Endothelial cell of umbilical vein (primary cell): ENCODE data around the gene ZBTB12. TPM values are rescaled to one million over a fixed set of nuclear protein-coding genes. Genes with fewer than 3 reads are reported as not detected.

Experiments
- BruUV-seq: library from RNA; stranded (reverse); fragments of 400-500 nt; replicated peaks from 2 replicates; lab custom pipeline; 2021; lab: Mats Ljungman, UMichigan
- CTCF ChIA-PET: fragments of 300-600, 350-600 bp; sonication (Branson Sonifier 250); formaldehyde crosslinking; loops from one replicate; lab custom pipeline; 2021; ENCODE audit warnings: antibody characterized with exemption, inconsistent platforms; lab: Charles Lee
- POLR2A ChIA-PET: fragments of 300-600, 350-600 bp; sonication (Branson Sonifier 250); formaldehyde crosslinking; loops from one replicate; lab custom pipeline; 2021; ENCODE audit warnings: antibody characterized with exemption, inconsistent platforms; lab: Charles Lee
- DNase-seq: peaks from one replicate; pipeline ENCODE4 v3.0.0-alpha.2; 2011; ENCODE audit warnings: low read depth, low spot score
- FAIRE-seq: peaks from 2 replicates; lab custom pipeline; 2011; peaks lifted over from hg19 to GRCh38; lab: Jason Lieb, UNC
- H2AFZ ChIP-seq: 2 replicates; pipeline ENCODE4 v1.6.0; 2012; ENCODE audit warnings: low read depth, low read length, control low read depth, inconsistent platforms
- H3K27ac ChIP-seq: 2 replicates; pipeline ENCODE4 v1.5.1; 2011; ENCODE audit warnings: low read depth, mild to moderate bottlenecking, control low read depth, low read length, moderate library complexity; ENCODE audit not compliant: insufficient read depth
- H3K27me3 ChIP-seq, 2 experiments: 2 replicates each; pipeline versions ENCODE4 v1.6.0 to v1.6.1; 2011; ENCODE audit warnings: low read length in 2 of 2, mixed read lengths in 1 of 2; ENCODE audit not compliant: control insufficient read depth in 2 of 2, insufficient read depth in 2 of 2
- H3K36me3 ChIP-seq, 2 experiments: 2 replicates in 1 of 2; 3 replicates in 1 of 2; pipeline ENCODE4 v1.5.1; 2011; ENCODE audit warnings: low read length in 2 of 2, mild to moderate bottlenecking in 1 of 2, moderate library complexity in 1 of 2; ENCODE audit not compliant: control insufficient read depth in 2 of 2, insufficient read depth in 2 of 2; ENCODE audit errors: extremely low read depth in 1 of 2
- H3K4me1 ChIP-seq: 3 replicates; pipeline ENCODE4 v1.5.1; 2011; ENCODE audit warnings: mild to moderate bottlenecking, low read length; ENCODE audit not compliant: control insufficient read depth, insufficient read depth; ENCODE audit errors: extremely low read depth
- H3K4me2 ChIP-seq: 2 replicates; pipeline ENCODE4 v1.6.1; 2011; ENCODE audit warnings: low read length, control low read depth, mixed read lengths; ENCODE audit not compliant: insufficient read depth
- H3K4me3 ChIP-seq, 3 experiments: fragments of 200-600 bp in 1 of 3; sonication (generic), shearing (Covaris generic) in 1 of 3; replicated peaks in 1 of 3; 2 replicates each; pipeline ENCODE4 v1.5.1; 2011 to 2016; ENCODE audit warnings: control low read depth in 3 of 3, low read length in 3 of 3, mild to moderate bottlenecking in 2 of 3, inconsistent platforms in 1 of 3, low read depth in 1 of 3, moderate library complexity in 1 of 3; ENCODE audit not compliant: insufficient read depth in 1 of 3
- H3K79me2 ChIP-seq: 2 replicates; pipeline ENCODE4 v1.6.0; 2012; ENCODE audit warnings: low read length, inconsistent platforms; ENCODE audit not compliant: control insufficient read depth, insufficient read depth
- H3K9ac ChIP-seq: replicated peaks from 2 replicates; pipeline ENCODE3; 2011; ENCODE audit warnings: low read length, control low read depth; ENCODE audit not compliant: insufficient read depth; ENCODE audit errors: extremely low read depth
- H3K9me1 ChIP-seq: replicated peaks from 3 replicates; pipeline ENCODE4 v1.6.0; 2011; ENCODE audit warnings: mild to moderate bottlenecking, low read length; ENCODE audit not compliant: control insufficient read depth, insufficient read depth; ENCODE audit errors: extremely low read depth
- H3K9me3 ChIP-seq: replicated peaks from 2 replicates; pipeline ENCODE4 v1.5.1; 2012; ENCODE audit warnings: low read length, inconsistent platforms; ENCODE audit not compliant: control insufficient read depth, insufficient read depth
- H4K20me1 ChIP-seq: replicated peaks from 2 replicates; pipeline ENCODE3; 2011; ENCODE audit warnings: mild to moderate bottlenecking, low read length; ENCODE audit not compliant: control insufficient read depth, insufficient read depth; ENCODE audit errors: extremely low read depth
- CTCF ChIP-seq, 2 donors: IDR thresholded peaks; 1 replicate in 1 of 2; 2 replicates in 1 of 2; pipeline ENCODE4 v1.5.1; 2011; ENCODE audit warnings: low read length in 2 of 2, mild to moderate bottlenecking in 2 of 2, moderate library complexity in 2 of 2, control low read depth in 1 of 2, inconsistent platforms in 1 of 2, low read depth in 1 of 2; ENCODE audit not compliant: insufficient read depth in 1 of 2; ENCODE audit errors: extremely low read depth in 1 of 2
- POLR2AphosphoS5 ChIP-seq: IDR thresholded peaks from 2 replicates; pipeline ENCODE4 v1.6.1; 2012; ENCODE audit warnings: low read depth, mild to moderate bottlenecking, control low read depth, low read length, moderate library complexity; ENCODE audit not compliant: insufficient read depth
- dilution Hi-C: fragments of 300-500 bp; cut with MboI; formaldehyde crosslinking; loops from one replicate; pipeline ENCODE4 v1.15.0; 2019; ENCODE audit warnings: low sequenced_read_pairs; ENCODE audit not compliant: extremely low pct_ligation_motif_present
- intact Hi-C: fragments of 100-400 bp; cut with micrococcal nuclease; formaldehyde crosslinking; loops from one replicate; pipeline ENCODE4 v1.10.0; 2022
- polyA plus RNA-seq, 4 experiments: library from polyadenylated mRNA; depleted of rRNA in 3 of 4; stranded (reverse) in 3 of 4; unstranded in 1 of 4; fragments of >200 nt; gene quantifications; 2 replicates each; pipeline versions ENCODE4 v1.2.1 to v1.2.3, GENCODE V29; 2011 to 2012; ENCODE audit warnings: missing spikeins in 1 of 4
- total RNA-seq: library from RNA; stranded (reverse); gene quantifications from 2 replicates; pipeline ENCODE4 v1.2.3, GENCODE V29; 2021

ZBTB12 gene
- total and polyA plus RNA-seq, 2 donors (not counting 3 experiments of a cell fraction or from before 2014, with no cell fraction given), result 2.9 to 4.9 TPM

- H3K9ac ChIP-seq, result no peak overlapping the region
- DNase-seq (no peak), FAIRE-seq (no peak)
- H3K4me3 ChIP-seq, result no peak overlapping the region
- intact Hi-C loops, result loop anchor here (2.0 kb wide), 1 partner anchor 208 kb away; the partner anchor contains the start of gene LY6G5C
- dilution Hi-C loops, result no loop called here
- peaks cover 8 to 44% of the 10 kb centered on the region in 2 experiments for H3K36me3 ChIP-seq
- ChIA-PET CTCF (interaction anchor here (1.3 to 2.7 kb wide), 5 partner anchors 10 to 64 kb away, joined by 4 to 8 read pairs (median 7); no protein-coding TSS in a partner anchor), POLR2A (no interaction called here)
- no peaks in the 10 kb centered on the region for H3K9me3 ChIP-seq
- TF ChIP-seq CTCF (IDR thresholded peaks at IDR 0.05; ENCODE audit: extremely low read depth in 1 of 2, insufficient read depth in 1 of 2, low read depth in 1 of 2, low read length in 2 of 2) (peak; percentile 72 to 74), POLR2AphosphoS5 (no peak)
- H3K27me3 ChIP-seq, result no peaks in the 10 kb centered on the region
- no peak overlapping the region for H3K4me2 ChIP-seq
- no peaks in the 10 kb centered on the region for H3K79me2 ChIP-seq
- BruUV-seq, result no TSS peak
- H4K20me1 ChIP-seq, result no peaks in the 10 kb centered on the region
- no peak overlapping the region for H3K27ac ChIP-seq
- no peaks in the 10 kb centered on the region for H3K9me1 ChIP-seq
- no peaks in the 10 kb centered on the region for H3K4me1 ChIP-seq
- no peak overlapping the region for H2AFZ ChIP-seq
These were observed 13.3 kb downstream of the ZBTB12 start for GRCh38 chr6:31888276-31889258.
